ENCODE data around the gene CPTP.
"Not testable (repeated sequence)": the region's sequence is repeated elsewhere in the genome, so short reads cannot be mapped to it uniquely, and the experiment has no call there.

Gene CPTP

DNA sequence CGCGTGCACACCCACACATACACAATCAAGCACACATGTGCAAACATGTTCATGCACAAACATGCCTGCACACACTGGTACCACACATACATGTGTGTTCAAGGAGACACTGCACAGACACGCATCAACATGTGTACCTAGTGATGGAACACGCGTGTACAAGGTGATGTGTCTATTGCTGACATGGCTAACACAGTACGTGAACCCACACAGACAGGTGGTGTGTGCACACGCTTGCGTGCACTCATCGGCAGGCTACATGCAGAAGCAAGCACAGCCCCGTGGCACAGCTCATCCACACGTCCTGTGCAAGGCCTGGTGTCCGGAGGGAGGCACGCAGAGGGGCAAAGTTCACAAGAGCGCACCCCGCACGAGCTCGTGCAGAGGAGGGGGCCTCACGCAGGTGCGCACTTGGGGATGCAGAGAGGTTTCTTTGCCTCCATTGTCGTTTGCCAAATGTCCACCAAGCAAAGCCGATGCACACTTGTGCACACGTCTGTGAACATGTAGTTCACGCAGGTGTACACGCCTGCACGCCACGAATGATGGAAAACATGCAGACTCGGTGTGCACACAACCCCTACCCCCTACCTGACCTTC is 17.8 kb upstream of the CPTP start:
- DNase-seq (ENCODE audit: low spot score), result peak; percentile 70

DNA sequence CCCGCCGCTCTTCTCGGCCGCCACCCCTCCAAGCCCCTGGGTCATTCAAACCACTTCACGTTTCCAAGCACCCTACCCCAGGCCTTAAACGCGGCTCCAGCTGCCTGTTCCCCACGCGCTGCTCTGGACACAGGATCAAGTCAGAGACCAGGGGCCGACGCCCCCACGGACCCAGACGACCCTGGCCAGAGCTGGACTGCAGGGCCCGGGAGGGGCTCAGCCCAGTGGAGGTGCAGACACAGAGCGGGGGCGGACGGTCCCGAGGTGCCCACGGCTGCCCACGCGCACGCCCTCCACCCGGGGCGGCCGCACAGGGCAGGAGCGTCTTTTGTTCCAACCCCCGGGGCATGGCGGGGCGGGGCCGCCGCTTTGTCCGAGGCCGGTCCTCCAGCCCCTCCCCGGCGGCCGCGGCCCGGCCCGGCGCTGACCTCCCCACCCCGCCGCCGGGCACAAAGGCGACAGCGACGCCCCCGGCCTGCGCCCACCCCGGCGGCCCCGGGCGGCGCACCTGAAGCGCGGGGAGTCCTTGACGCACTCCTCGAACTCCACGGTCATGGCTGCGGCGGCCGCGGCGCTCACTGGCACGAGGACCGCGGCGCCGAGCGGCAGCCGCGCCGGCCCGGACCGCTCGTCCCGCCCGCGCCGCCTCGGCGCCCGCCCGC is 17.2 kb upstream of the CPTP start:
- no peak for DNase-seq (ENCODE audit: low spot score)

DNA sequence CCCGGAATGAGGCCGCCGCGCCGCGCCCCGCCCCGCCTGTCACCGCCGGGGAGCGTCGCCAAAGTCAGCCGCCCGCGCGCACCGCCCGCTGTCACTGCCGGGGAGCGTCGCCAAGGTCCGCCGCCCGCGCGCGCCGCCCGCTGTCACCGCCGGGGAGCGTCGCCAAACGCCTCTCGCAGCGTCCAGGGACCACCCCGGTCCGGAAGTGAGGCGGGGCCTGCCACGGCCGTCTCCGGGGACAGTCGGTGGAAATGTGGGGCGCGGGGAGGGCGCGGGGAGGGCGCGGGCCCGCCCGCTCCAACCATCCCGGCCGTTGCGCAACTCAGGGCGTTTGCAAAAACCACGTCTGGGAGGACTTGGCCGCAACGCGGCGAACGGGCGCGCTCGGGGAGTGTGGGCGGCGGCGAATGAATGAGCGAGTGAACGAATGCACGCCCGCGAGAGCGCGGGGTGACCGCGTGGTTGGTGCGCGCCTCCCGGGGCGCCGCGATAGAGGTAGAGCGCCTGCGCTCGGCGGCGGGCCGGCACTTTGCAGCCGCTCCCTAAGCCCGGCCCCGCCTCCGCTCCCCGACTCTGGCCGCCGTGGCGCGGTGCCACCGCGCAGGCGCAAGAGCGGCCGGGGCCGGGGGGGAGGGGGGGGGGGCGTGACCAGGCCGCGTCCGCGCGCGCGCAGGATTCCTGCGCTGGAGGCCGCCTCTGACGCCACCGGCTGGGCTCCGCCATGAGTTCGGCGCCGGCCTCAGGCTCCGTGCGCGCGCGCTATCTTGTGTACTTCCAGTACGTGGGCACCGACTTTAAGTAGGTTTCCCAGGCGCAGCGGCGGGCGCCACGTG is 16.5 kb upstream of the CPTP start, which contains the start of the genes ACAP3 and PUSL1:
Gene ACAP3, minus strand, starts transcription at position 8 of the 833 bp plus-strand sequence. CDS start 115 bp downstream, outside the sequence.
Gene PUSL1, plus strand, starts transcription at position 675 of the 833 bp plus-strand sequence. Its CDS starts 47 bp downstream, at position 722.
- DNase-seq (ENCODE audit: low spot score), result peak; percentile 96

DNA sequence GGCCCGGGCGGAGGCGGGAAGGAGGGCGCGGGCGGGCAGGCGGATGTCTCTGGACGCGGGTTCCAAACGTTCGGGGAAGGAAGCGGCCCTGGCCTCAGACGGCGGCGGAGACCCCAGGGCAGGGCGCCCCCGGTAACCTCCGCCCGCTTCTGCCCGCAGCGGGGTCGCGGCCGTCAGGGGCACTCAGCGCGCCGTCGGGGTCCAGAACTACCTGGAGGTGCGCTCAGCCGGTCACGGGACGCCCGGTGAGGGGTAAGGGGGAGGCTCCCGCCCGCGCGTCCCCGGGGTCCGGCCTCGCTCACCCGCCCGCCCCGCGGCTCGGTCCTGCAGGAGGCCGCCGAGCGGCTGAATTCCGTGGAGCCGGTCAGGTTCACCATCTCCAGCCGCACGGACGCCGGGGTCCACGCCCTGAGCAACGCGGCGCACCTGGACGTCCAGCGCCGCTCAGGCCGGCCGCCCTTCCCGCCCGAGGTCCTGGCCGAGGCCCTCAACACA is 15.8 kb upstream of the CPTP start:
- no peak for DNase-seq (ENCODE audit: low spot score)

DNA sequence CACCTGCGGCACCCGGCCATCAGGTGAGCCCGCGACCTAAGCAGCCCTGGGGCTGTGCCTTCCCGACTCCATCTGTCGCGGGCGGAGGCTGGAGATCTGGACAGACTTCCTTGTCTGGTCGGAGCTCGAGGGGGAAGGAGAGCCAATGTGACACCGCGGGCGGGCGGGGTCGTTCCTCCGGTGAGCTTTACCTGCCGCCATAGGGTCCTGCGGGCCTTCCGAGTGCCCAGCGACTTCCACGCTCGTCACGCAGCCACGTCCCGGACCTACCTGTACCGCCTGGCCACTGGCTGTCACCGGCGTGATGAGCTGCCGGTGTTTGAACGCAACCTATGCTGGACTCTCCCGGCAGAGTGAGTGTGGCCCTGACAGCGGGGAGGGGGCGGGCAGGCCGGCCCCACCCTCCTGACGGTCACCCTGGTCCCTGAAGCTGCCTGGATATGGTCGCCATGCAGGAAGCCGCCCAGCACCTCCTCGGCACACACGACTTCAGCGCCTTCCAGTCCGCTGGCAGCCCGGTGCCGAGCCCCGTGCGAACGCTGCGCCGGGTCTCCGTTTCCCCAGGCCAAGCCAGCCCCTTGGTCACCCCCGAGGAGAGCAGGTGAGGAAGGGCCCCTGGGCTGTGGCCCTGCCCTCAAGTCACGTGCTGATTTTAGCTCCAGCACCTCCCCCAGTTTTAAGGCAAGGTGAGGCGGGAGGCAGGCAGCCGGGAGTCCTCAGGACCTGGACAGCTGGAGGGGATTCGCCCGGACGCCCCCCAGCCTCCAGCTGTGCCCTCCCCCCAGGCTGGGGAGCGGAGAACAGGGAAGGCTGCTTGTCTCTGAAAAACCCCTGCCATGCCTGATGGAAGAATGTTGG is 15.1 kb upstream of the CPTP start:
- DNase-seq (ENCODE audit: low spot score), result no peak

DNA sequence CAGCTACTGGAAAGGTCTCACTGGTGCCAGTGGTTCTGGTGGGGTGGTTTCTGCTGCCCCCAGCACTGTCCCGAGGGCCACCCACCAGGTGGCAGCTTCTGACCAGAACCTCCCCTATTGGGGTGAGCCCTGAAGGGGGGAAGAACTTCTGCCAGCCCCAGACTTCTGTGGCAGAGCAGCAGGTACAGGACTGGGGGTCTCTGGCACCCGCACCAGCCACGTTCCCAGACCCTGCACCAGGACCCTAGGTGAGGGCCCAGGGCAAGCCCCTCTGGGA is 14.6 kb upstream of the CPTP start:
- DNase-seq (ENCODE audit: low spot score), result no peak

DNA sequence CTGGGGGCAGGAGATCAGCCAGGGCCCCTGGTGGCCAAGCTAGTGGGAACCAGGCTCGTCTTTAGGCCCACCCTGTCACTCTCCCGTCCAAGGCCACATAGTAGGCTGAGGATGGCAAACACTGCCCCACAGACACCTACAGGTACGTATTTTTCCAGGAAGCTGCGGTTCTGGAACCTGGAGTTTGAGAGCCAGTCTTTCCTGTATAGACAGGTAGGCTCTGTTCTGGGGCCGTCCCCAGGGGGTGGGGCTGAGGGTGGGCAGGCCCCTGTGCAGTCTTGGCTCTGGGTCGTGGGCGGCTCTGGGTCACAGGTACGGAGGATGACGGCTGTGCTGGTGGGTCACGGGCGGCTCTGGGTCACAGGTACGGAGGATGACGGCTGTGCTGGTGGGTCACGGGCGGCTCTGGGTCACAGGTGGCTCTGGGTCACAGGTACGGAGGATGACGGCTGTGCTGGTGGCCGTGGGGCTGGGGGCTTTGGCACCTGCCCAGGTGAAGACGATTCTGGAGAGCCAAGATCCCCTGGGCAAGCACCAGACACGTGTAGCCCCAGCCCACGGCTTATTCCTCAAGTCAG is 14.0 kb upstream of the CPTP start:
- DNase-seq (ENCODE audit: low spot score), result no peak

DNA sequence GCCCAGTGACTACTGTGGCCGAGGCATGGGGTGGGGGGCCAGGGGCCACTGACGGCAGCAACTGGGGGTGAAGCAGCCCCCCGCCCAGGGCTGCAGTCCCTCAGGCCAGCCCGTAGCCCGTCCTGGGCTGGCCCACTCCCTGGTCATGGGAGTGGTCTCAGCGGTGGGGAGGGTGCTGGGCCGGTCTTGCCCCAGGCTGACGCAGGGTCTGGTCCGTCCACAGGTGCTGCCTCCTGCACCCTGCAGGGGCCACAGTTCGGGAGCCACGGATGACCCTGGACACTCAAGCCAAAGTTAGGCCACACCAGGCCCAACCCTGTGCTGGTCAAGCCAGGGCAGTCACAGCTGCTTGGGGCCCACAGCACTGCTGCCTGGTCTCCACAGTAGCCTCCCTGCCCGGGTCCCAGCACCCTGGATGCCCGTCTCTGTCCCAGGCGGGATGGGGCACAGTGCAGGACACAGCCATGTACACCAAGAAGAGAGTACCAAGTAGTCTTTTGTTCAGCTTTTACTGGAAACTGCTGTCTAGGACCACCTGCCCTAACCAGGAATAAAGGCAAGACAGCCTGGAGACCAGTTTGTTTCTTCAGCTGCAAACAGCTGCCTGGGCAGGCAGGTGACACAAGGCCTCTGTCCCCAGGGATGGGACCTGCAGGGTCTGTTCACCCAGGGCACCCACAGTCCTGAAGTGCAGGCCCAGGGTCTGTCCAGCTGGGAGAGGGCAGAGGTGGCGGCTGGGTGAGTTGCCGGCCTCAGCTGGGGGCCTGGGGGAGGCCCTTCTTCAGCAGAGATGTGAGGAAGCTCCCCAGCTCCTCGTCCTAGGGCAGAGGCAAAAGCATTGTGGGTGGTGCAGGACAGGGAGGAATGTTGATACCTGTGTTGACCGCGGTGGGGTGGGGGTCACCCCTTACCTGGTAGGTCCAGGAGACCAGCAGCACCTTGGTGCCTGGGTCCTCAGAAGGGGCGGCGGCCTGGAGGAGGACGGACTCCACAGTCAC is 13.2 kb upstream of the CPTP start:
- DNase-seq (ENCODE audit: low spot score), result no peak

DNA sequence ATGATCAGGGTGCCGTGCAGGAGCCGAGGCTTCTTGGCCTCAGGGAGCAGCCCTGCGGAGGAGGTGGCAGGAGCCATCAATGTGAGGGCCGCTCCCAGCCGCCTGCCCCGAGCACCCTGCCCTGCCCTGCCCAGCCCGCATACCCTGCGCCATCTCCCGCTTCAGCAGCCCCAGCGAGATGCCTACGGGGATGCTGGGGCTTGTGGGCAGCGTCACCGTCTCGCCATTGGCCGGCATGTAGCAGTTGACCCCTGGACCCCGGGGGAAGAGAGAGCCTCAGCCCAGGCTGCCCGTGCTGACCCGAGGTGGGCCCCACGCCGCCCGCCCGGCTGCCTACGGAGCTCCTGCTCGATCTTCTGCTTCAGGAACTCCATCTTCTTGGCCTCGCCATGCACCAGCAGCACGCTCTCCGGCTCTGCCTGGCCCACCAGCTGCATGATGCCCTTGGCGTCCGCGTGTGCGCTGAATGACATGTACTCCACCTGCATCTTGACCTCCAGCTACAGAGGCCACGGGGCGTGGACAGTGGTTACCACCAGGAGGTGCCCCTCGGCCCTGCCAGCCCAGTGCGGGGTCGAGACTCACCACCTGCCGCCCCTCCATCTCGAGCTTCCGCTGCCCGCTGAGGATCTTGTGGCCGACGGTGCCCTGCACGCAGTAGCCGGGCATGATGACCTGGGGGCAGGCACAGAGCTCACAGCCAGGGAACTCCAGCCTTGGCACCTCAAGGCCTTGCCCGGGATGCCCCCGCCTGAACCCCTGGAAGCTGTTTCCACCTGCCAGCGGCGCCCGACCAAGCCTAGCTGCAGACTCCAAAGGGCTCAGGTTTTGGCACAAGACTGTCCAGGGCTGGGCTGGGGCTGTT is 11.9 kb upstream of the CPTP start:
- DNase-seq (ENCODE audit: low spot score), result no peak

DNA sequence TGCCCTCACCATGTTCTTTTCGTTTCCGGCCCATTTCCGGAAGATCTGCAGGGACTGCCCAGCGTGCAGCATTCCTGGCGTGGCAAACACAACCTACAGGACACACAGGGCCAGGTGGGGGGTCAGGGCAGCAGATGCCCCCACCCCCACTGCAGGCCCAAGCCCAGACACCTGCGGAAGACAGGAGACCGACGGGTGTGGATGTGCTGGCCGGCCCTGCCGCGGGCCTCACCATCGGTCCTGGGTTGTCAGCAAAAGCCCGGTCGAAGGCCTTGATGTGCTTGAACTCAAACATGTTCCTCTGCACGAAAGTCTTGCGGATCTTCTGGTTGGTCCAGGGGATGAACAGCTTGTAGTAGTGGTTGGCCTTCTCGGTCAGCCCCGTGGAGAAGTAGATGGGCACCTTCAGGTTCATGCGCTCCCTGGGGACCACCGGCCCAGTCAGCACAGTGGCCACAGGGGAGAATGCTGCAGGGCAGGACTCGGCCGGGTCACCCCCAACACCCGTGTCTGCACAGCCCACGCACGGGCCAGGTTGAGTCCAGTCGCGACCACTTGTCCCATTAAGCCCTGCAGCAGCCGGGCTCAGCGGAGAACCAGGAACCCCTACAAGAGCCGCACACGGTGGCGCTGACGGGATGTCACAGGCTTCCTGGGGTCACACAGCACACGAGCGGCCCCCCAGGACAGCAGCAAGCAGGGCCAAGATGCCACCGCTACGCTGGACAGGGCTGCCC is 10.9 kb upstream of the CPTP start:
- DNase-seq (ENCODE audit: low spot score), result no peak

DNA sequence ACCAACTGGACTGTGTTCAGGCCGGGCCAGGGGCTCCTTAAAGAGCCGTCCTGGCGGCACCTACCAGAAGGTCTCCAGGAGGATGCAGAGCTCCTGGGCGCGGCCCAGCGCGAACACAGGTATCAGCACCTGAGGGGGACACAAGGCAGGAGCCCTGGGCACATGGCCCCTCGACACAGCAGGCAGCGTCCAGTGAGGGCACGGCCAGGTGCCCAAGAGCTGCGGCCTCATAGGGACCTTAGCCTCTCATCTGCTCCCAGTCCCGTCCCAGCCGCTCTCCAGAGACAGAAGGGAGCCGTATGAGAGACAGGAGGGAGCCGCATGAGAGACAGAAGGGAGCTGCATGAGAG is 10.4 kb upstream of the CPTP start:
- DNase-seq (ENCODE audit: low spot score), result no peak

DNA sequence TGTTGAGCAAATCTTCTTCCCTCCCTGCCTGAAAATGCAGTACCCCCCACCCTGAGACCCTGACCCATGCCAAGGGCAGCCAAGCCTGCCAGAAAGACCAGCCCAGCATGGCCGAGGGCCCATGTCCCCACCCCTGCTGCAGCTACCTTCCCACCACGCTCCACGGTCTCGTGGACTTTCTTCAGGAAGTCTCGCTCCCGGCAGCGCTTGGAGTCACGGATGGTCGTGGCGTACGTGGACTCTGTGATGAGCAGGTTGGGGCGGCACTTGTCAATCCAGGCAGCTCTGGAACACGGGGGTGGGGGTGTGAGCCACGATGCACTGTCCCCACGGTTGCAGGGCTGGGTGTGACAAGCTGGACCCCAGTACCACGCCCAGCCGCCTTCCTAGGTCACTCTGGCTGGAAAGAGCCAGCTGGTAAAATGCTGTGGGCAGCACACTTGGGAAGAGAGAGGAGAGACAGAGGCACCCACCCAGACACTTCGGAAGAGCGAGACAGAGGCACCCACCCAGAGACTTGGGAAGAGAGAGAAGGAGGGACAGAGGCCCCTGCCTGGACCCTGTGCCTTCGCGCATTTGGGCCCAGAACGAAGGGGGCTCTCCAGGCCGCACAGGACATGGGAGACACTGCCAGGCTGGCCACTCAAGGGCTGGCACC is 9.8 kb upstream of the CPTP start:
- DNase-seq (ENCODE audit: low spot score), result no peak

DNA sequence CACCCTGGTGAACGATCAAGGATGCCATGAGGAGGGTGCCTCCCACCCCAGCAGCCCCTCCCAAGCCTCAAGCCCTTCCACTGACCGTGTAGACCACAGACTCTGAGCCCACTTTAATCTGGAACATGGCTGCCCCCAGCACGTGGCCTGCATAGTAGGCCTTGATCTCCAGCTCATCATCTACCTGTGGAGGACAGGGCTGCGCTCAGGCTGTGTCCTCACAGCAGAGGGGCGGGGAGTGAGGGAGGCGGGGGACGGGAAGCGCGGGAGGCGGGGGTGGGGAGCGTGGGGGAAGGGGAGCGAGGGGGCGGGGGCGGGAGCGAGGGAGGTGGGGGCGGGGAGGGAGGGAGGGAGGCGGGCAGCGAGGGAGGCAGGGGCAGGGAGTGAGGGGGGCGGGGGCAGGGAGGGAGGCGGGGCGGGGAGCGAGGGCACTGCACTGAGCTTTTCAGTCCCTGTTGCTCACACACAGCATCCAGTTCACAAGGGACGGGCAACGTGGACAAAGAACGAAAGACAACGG is 9.1 kb upstream of the CPTP start:
- DNase-seq (ENCODE audit: low spot score), result no peak

DNA sequence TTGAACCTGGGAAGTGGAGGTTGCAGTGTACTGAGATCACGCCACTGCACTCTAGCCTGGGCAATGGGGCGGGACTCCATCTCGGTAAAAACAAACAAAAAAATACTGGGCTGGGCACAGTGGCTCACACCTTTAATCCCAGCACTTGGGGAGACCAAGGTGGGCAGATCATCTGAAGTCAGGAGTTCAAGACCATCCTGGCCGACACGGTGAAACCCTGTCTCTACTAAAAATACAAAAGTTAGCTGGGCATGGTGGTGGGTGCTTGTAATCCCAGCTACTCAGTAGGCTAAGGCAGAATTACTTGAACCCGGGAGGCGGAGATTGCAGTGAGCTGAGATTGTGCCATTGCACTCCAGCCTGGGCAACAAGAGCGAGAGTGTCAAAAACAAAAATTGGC is 8.4 kb upstream of the CPTP start:
- not testable (repeated sequence) for DNase-seq (ENCODE audit: low spot score)

DNA sequence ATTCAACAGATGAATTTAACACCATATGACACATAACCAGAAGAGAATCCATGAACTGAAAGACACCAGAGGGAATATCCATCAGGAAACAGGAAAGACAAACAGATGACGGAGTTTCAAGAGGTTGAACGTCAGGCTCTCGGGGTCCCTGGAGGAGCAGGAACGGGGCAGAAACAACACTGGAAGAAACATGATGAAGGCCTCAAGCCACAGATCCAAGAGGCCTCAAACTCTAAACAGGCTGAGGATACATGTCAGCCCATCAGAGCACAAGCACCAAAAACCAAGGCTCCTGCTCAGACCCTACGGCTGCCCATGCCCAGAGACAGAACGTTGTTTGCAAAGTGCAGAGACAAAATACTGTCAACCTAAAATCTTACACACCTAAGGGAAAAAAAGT is 7.2 kb upstream of the CPTP start:
- no peak for DNase-seq (ENCODE audit: low spot score)

DNA sequence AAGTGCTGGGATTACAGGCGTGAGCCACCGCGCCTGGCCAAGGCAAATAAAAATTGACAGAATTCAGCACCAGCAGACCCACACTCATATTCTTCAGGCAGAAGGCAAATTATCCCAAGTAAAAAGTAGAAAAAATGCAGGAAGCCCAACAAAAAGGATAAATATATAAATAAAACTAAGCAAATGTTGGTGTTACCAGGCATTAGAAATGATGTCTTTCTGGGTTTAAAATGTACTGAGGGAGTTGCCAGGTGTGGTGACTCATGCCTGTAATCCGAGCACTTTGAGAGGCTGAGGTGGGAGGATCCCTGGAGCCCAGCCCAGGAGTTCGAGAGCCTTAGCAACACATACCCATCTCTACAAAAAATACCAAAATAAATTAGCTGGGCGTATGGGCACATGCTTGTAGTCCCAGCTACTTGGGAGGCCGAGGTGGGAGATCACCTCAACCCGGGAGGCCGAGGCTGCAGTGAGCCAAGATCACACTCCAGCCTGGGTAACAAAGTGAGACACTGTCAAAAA is 6.4 kb upstream of the CPTP start:
- DNase-seq (ENCODE audit: low spot score), result no peak

DNA sequence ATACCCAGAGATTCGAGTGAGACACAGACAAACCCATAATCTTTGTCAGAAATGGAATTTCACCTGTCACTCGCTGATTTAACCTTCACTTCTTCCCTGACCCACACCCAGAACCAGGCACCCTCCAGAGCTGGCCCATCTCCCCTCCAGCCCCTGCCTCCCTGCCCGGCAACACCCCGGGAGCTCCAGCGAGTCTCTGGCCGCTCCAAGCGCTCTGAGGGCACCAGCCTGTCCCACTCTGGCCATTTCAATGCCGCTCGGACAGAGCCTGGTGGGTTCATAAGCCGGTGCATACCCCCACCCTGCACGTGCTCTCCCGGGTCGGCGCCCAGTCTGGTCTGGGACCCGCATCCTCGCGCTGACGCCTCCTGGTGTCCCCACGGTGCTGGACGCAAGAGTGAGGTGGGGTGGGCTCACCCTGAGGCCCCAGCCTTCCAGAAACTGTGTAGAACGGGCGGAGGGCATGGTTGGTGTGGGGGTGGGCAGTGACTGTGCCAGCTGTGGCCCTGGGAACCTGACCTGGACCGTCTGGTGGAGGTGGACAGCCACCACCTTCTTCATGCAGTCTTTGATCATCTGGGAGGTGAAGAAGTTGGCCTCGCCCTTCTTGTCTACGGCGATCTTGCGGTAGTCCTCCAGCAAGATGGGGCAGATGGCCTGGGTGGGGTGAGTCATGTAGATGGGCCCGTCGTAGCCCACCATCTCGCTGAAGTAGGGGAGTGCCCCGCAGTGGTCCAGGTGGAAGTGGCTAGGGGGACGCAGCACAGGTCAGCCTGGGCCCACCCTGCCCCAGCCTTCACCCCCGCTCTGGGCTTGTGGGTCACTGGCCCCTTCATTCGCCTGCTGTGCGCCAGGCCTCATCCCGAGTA is 5.6 kb upstream of the CPTP start:
- DNase-seq (ENCODE audit: low spot score), result no peak
